IMR-90 (cell line): ENCODE results near the gene DNAJC5. TPM values are rescaled to one million over a fixed set of nuclear protein-coding genes. Genes with fewer than 3 reads are reported as not detected.

ENCODE experiments used
- ATAC-seq: fragments of 200-7000 bp; cut with Tn5 transposase; 2 replicates; pipeline ENCODE4 v1.9.1; 2020; ENCODE audit warnings: low read depth, mild to moderate bottlenecking, moderate library complexity
- BruUV-seq: library from RNA; stranded (reverse); fragments of 400-500 nt; replicated peaks from 2 replicates; lab custom pipeline; 2021; lab: Mats Ljungman, UMichigan
- CTCF ChIA-PET: fragments of 300-600 bp; formaldehyde crosslinking; extraction: SDS; loops from one replicate; lab custom pipeline; 2021; ENCODE audit warnings: antibody characterized with exemption; lab: Yijun Ruan, JAX
- POLR2A ChIA-PET: fragments of 300-600 bp; sonication (Branson Sonifier 250); formaldehyde crosslinking; loops from one replicate; lab custom pipeline; 2022; ENCODE audit warnings: antibody characterized with exemption; ENCODE audit not compliant: unreplicated experiment; lab: Charles Lee
- DNase-seq: peaks from one replicate; pipeline ENCODE4 v3.0.0; 2013
- H2AFZ ChIP-seq: replicated peaks from 2 replicates; pipeline ENCODE3; 2013; ENCODE audit warnings: low read length, mild to moderate bottlenecking; ENCODE audit not compliant: poor library complexity
- H2AK5ac ChIP-seq: 2 replicates; pipeline ENCODE4 v1.6.1; 2013; ENCODE audit warnings: low read depth, low read length, inconsistent platforms
- H2AK9ac ChIP-seq: replicated peaks from 2 replicates; pipeline ENCODE3; 2013; ENCODE audit warnings: mild to moderate bottlenecking, low read depth, low read length, moderate library complexity; ENCODE audit not compliant: poor library complexity
- H2BK120ac ChIP-seq: 2 replicates; pipeline ENCODE4 v1.6.1; 2013; ENCODE audit warnings: low read depth, low read length, inconsistent platforms
- H2BK15ac ChIP-seq: 3 replicates; pipeline ENCODE4 v1.6.1; 2013; ENCODE audit warnings: low read depth, low read length, inconsistent platforms
- H2BK20ac ChIP-seq: 2 replicates; pipeline ENCODE4 v1.6.1; 2013; ENCODE audit warnings: low read depth, mild to moderate bottlenecking, inconsistent platforms, low read length, moderate library complexity
- H2BK5ac ChIP-seq: 2 replicates; pipeline ENCODE4 v1.6.1; 2013; ENCODE audit warnings: mild to moderate bottlenecking, low read depth, low read length, inconsistent platforms; ENCODE audit not compliant: poor library complexity, severe bottlenecking
- H3K14ac ChIP-seq: replicated peaks from 2 replicates; pipeline ENCODE4 v1.6.1; 2013; ENCODE audit warnings: low read depth, low read length, inconsistent platforms
- H3K18ac ChIP-seq: 2 replicates; pipeline ENCODE4 v1.6.1; 2013; ENCODE audit warnings: low read depth, low read length, control low read depth
- H3K23ac ChIP-seq: 2 replicates; pipeline ENCODE4 v1.6.1; 2013; ENCODE audit warnings: low read depth, low read length, inconsistent platforms
- H3K27ac ChIP-seq: 2 replicates; pipeline ENCODE4 v1.5.1; 2013; ENCODE audit warnings: mild to moderate bottlenecking, control low read depth, low read length; ENCODE audit not compliant: insufficient read depth
- H3K27me3 ChIP-seq: 2 replicates; pipeline ENCODE4 v1.6.1; 2013; ENCODE audit warnings: low read length; ENCODE audit not compliant: control insufficient read depth, insufficient read depth
- H3K36me3 ChIP-seq: 2 replicates; pipeline ENCODE4 v1.6.1; 2013; ENCODE audit warnings: low read length, mixed read lengths; ENCODE audit not compliant: control insufficient read depth, insufficient read depth
- H3K4ac ChIP-seq: 2 replicates; pipeline ENCODE4 v1.6.1; 2013; ENCODE audit warnings: low read depth, low read length, inconsistent platforms
- H3K4me1 ChIP-seq: 2 replicates; pipeline ENCODE4 v1.6.1; 2013; ENCODE audit warnings: low read length, mixed read lengths; ENCODE audit not compliant: control insufficient read depth, insufficient read depth
- H3K4me2 ChIP-seq: 2 replicates; pipeline ENCODE4 v1.6.1; 2013; ENCODE audit warnings: low read depth, mild to moderate bottlenecking, control low read depth, low read length, moderate library complexity
- H3K4me3 ChIP-seq: 2 replicates; pipeline ENCODE4 v1.5.1; 2013; ENCODE audit warnings: low read depth, mild to moderate bottlenecking, control low read depth, low read length, moderate library complexity; ENCODE audit not compliant: insufficient read depth
- H3K56ac ChIP-seq: 2 replicates; pipeline ENCODE4 v1.6.1; 2013; ENCODE audit warnings: low read length, inconsistent platforms; ENCODE audit not compliant: insufficient read depth; ENCODE audit errors: extremely low read depth
- H3K79me1 ChIP-seq, 2 experiments: 2 replicates each; pipeline ENCODE4 v1.6.1; 2013; ENCODE audit warnings: low read length in 2 of 2, inconsistent platforms in 1 of 2, low read depth in 1 of 2
- H3K9ac ChIP-seq: 2 replicates; pipeline ENCODE4 v1.6.1; 2013; ENCODE audit warnings: low read depth, low read length, control low read depth
- H3K9me1 ChIP-seq: 2 replicates; pipeline ENCODE4 v1.6.1; 2013; ENCODE audit warnings: low read length, inconsistent platforms; ENCODE audit not compliant: insufficient read depth
- H3K9me3 ChIP-seq: 2 replicates; pipeline ENCODE4 v1.6.1; 2013; ENCODE audit warnings: low read length; ENCODE audit not compliant: control insufficient read depth, insufficient read depth
- H4K20me1 ChIP-seq: 2 replicates; pipeline ENCODE4 v1.6.1; 2013; ENCODE audit warnings: low read length, inconsistent platforms; ENCODE audit not compliant: insufficient read depth
- H4K5ac ChIP-seq: 2 replicates; pipeline ENCODE4 v1.6.1; 2013; ENCODE audit warnings: mild to moderate bottlenecking, low read depth, low read length, control low read depth
- H4K8ac ChIP-seq, 2 experiments: 2 replicates each; pipeline ENCODE4 v1.6.1; 2013; ENCODE audit warnings: low read depth in 2 of 2, low read length in 2 of 2, control low read depth in 1 of 2, inconsistent platforms in 1 of 2
- H4K91ac ChIP-seq: 2 replicates; pipeline ENCODE4 v1.6.1; 2013; ENCODE audit warnings: low read depth, low read length, inconsistent platforms; ENCODE audit not compliant: insufficient read depth
- BHLHE40 ChIP-seq: fragments of 150-350 bp; IDR thresholded peaks from 2 replicates; pipeline ENCODE4 v1.6.1; 2016; ENCODE audit warnings: mild to moderate bottlenecking, low read depth, low read length
- CEBPB ChIP-seq: IDR thresholded peaks from 2 replicates; pipeline ENCODE4 v1.6.1; 2012; ENCODE audit warnings: low read depth, low read length, improper control_type of control experiment
- CHD1 ChIP-seq: IDR thresholded peaks from 2 replicates; pipeline ENCODE4 v1.6.1; 2012; ENCODE audit warnings: low read depth, low read length, improper control_type of control experiment
- FOS ChIP-seq: fragments of 150-350 bp; IDR thresholded peaks from 2 replicates; pipeline ENCODE4 v1.6.1; 2016; ENCODE audit warnings: low read depth, low read length
- MAFK ChIP-seq: IDR thresholded peaks from 2 replicates; pipeline ENCODE4 v1.6.1; 2012; ENCODE audit warnings: low read depth, low read length, improper control_type of control experiment
- MAZ ChIP-seq: IDR thresholded peaks from 2 replicates; pipeline ENCODE4 v1.6.1; 2012; ENCODE audit warnings: low read depth, mild to moderate bottlenecking, low read length, improper control_type of control experiment, moderate library complexity, borderline replicate concordance
- MXI1 ChIP-seq: IDR thresholded peaks from 2 replicates; pipeline ENCODE4 v1.6.1; 2012; ENCODE audit warnings: low read depth, mild to moderate bottlenecking, low read length, moderate library complexity, borderline replicate concordance
- NFE2L2 ChIP-seq: fragments of 150-350 bp; IDR thresholded peaks from 2 replicates; pipeline ENCODE4 v1.6.1; 2016; ENCODE audit warnings: low read depth, mild to moderate bottlenecking, low read length
- POLR2A ChIP-seq: IDR thresholded peaks from 2 replicates; pipeline ENCODE4 v1.6.1; 2012; ENCODE audit warnings: mild to moderate bottlenecking, low read depth, low read length
- RAD21 ChIP-seq: IDR thresholded peaks from 2 replicates; pipeline ENCODE4 v1.6.1; 2012; ENCODE audit warnings: low read length, improper control_type of control experiment
- RCOR1 ChIP-seq: IDR thresholded peaks from 2 replicates; pipeline ENCODE4 v1.6.1; 2012; ENCODE audit warnings: mild to moderate bottlenecking, low read length, improper control_type of control experiment; ENCODE audit not compliant: insufficient replicate concordance
- RFX5 ChIP-seq: IDR thresholded peaks from 2 replicates; pipeline ENCODE4 v1.8.0; 2012; ENCODE audit warnings: low read depth, mild to moderate bottlenecking, low read length, moderate library complexity
- SMC3 ChIP-seq: fragments of 150-350 bp; IDR thresholded peaks from 2 replicates; pipeline ENCODE4 v1.6.1; 2016; ENCODE audit warnings: low read depth, mild to moderate bottlenecking, antibody characterized with exemption, low read length, moderate library complexity
- WGBS, 2 experiments: methylation state at CpG; one replicate each; pipeline versions ENCODE4 v1.1.5 to v1.1.7; 2013; ENCODE audit warnings: missing lambda C conversion rate in 2 of 2; ENCODE audit not compliant: insufficient read length in 1 of 2; ENCODE audit errors: extremely low coverage in 2 of 2; 5-methylcytosine and 5-hydroxymethylcytosine counted together
- dilution Hi-C: fragments of 300-500 bp; cut with HindIII; formaldehyde crosslinking; loops from one replicate; pipeline ENCODE4 v1.14.3; 2018; ENCODE audit warnings: low sequenced_read_pairs; ENCODE audit not compliant: unreplicated experiment
- in situ Hi-C: fragments of 300-500 bp; cut with MboI; formaldehyde crosslinking; loops from 3 replicates; pipeline ENCODE4 v1.14.3; 2019; ENCODE audit warnings: low sequenced_read_pairs, inconsistent platforms, mixed read lengths
- intact Hi-C: fragments of 100-400 bp; cut with micrococcal nuclease; formaldehyde crosslinking; loops from 2 replicates; pipeline ENCODE4 v1.10.0; 2022
- polyA plus RNA-seq, 3 experiments: library from polyadenylated mRNA; depleted of rRNA; stranded (reverse); fragments of >200 nt; gene quantifications; 2 replicates each; pipeline ENCODE4 v1.2.3, GENCODE V29; 2012; ENCODE audit warnings: low replicate concordance in 1 of 3
- total RNA-seq: library from RNA; depleted of rRNA; stranded (reverse); fragments of >200 nt; gene quantifications from 2 replicates; pipeline ENCODE4 v1.2.3, GENCODE V29; 2012
- TF ChIP-seq, protein P1 (sequence below): fragments of 150-350 bp; IDR thresholded peaks from 2 replicates; pipeline ENCODE4 v1.6.1; 2016; ENCODE audit warnings: low read depth, mild to moderate bottlenecking, low read length, moderate library complexity, borderline replicate concordance
- TF ChIP-seq, protein P2 (sequence below): conservative IDR thresholded peaks from 2 replicates; pipeline ENCODE4 v1.5.1; 2012; ENCODE audit warnings: mild to moderate bottlenecking, low read depth, low read length, improper control_type of control experiment
- TF ChIP-seq, protein P3 (sequence below): fragments of 150-350 bp; IDR thresholded peaks from 2 replicates; pipeline ENCODE4 v1.6.1; 2017; ENCODE audit warnings: mild to moderate bottlenecking, antibody characterized with exemption, low read length, low read depth

Gene DNAJC5
- total and polyA plus RNA-seq, 2 of the 4 experiments (the other 2 are of a cell fraction) = 35.6 to 45.2 TPM

DNA sequence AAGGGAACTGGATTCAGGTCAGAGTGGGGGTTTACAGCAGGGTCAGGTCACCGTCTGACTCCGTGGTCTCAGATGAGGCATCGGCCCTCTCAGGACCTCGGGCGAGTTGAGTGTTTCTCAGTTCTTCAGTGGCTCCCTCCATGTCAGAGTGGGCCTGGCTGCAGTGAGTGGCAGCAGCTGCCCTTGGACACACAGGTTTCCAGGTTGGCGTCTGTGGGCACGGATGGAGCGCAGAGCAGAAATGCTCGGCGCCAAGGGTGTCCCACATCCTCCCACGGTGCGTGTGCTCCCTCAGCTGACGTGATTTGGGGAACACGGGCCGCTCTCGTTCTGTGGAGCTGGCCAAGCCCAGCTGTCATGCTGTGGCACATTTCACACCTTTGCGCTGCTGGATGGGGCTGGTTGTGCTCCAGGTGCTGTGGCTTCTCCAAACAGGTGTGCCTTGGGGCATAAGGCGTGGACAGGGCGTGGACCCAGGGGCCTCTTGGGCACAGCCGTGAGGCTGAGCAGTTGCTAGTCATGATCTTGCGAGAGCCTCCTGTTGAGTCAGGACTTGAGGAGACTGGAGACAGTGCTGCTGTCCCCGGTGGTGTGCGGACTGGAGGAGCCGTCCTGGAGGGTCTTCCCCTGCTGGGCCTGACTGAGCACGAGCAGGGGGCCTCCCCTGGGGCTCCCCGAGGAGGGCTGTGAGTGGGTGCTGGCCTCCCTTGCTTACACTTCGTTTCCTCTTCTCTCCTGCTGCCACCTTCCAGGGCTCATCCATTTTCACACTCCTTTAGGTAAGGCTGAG is 9.5 kb upstream of the DNAJC5 start:
- H2AK9ac ChIP-seq = no peak overlapping the region
- POLR2A ChIA-PET = no interaction called here

More for the DNA sequence above, 9.5 kb upstream of the DNAJC5 start:
- Histone ChIP-seq H3K9me3 (no peaks in the 10 kb centered on the region), H3K9me1 (peaks cover 8% of the 10 kb centered on the region), H2BK20ac (no peak overlapping the region), H2AK5ac (no peak overlapping the region), H3K4me2 (no peak overlapping the region), H3K14ac (no peak overlapping the region), H3K9ac (no peak overlapping the region), H2BK5ac (no peak overlapping the region), H4K8ac (no peak overlapping the region), H3K27ac (no peak overlapping the region), H3K23ac (no peak overlapping the region), H3K27me3 (no peaks in the 10 kb centered on the region), H3K56ac (no peak overlapping the region), H2BK15ac (no peak overlapping the region), H3K4me3 (no peak overlapping the region), H4K91ac (no peak overlapping the region), H3K4ac (no peak overlapping the region), H4K20me1 (peaks cover 81% of the 10 kb centered on the region), H2BK120ac (no peak overlapping the region), H3K18ac (no peak overlapping the region), H3K4me1 (peaks cover 9% of the 10 kb centered on the region), H2AFZ (no peak overlapping the region), H3K79me1 (peaks cover 30 to 74% of the 10 kb centered on the region in 2 experiments), H3K36me3 (peaks cover 80% of the 10 kb centered on the region), H4K5ac (no peak overlapping the region)
- WGBS, 2 experiments = 96% methylated on average over 17 of the region's 27 CpGs; no CpG with 5 or more reads in 1 of the 2 experiments
- intact Hi-C loops (no loop called here), dilution Hi-C loops (no loop called here), in situ Hi-C loops (no loop called here)
- no TSS peak for BruUV-seq
- CTCF ChIA-PET = no interaction called here
- DNase-seq (no peak), ATAC-seq (no peak)
- TF ChIP-seq BHLHE40 (no peak), MAFK (no peak), RAD21 (no peak), CHD1 (no peak), RCOR1 (no peak), SMC3 (no peak), FOS (no peak), RFX5 (no peak), CEBPB (no peak), MXI1 (no peak), NFE2L2 (no peak), POLR2A (no peak), MAZ (no peak)
- TF ChIP-seq, protein P1, sequence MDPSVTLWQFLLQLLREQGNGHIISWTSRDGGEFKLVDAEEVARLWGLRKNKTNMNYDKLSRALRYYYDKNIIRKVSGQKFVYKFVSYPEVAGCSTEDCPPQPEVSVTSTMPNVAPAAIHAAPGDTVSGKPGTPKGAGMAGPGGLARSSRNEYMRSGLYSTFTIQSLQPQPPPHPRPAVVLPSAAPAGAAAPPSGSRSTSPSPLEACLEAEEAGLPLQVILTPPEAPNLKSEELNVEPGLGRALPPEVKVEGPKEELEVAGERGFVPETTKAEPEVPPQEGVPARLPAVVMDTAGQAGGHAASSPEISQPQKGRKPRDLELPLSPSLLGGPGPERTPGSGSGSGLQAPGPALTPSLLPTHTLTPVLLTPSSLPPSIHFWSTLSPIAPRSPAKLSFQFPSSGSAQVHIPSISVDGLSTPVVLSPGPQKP = no peak
- TF ChIP-seq, protein P2, sequence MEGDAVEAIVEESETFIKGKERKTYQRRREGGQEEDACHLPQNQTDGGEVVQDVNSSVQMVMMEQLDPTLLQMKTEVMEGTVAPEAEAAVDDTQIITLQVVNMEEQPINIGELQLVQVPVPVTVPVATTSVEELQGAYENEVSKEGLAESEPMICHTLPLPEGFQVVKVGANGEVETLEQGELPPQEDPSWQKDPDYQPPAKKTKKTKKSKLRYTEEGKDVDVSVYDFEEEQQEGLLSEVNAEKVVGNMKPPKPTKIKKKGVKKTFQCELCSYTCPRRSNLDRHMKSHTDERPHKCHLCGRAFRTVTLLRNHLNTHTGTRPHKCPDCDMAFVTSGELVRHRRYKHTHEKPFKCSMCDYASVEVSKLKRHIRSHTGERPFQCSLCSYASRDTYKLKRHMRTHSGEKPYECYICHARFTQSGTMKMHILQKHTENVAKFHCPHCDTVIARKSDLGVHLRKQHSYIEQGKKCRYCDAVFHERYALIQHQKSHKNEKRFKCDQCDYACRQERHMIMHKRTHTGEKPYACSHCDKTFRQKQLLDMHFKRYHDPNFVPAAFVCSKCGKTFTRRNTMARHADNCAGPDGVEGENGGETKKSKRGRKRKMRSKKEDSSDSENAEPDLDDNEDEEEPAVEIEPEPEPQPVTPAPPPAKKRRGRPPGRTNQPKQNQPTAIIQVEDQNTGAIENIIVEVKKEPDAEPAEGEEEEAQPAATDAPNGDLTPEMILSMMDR = no peak
- TF ChIP-seq, protein P3, sequence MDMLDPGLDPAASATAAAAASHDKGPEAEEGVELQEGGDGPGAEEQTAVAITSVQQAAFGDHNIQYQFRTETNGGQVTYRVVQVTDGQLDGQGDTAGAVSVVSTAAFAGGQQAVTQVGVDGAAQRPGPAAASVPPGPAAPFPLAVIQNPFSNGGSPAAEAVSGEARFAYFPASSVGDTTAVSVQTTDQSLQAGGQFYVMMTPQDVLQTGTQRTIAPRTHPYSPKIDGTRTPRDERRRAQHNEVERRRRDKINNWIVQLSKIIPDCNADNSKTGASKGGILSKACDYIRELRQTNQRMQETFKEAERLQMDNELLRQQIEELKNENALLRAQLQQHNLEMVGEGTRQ = no peak
